Measurements from ENCODE around the gene DLST.

The DLST gene

GRCh38 chr14:74860899-74861733 is 20.6 kb upstream of the DLST start:
- DNase-seq (ENCODE audit: low read depth in 2 of 2) = peak; percentile 75 to 87

- no peak for DNase-seq (ENCODE audit: low read depth in 2 of 2)
Observed at GRCh38 chr14:74861734-74862090, 20.0 kb upstream of the DLST start.

GRCh38 chr14:74863274-74863673 is 18.4 kb upstream of the DLST start:
- no peak for DNase-seq (ENCODE audit: low read depth in 2 of 2)

DNA sequence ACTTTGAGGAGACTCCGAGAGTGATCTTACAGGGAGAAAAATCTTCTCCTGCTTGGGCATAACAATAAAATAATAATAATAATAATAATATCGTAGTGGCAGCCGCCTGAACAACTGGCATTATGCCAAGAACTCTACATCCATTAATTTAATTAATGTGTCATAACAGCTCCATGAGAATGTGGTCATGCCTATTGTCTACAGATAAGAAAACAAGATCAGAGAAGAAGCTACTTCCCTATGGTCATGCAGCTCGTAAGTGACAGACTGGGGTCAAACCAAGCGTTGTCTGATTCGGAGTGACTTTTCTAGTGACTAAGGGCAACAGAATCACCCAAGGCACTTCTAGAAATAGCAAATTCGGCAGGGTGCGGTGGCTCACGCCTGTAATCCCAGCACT is 17.5 kb upstream of the DLST start:
- DNase-seq (ENCODE audit: low read depth in 2 of 2) = no peak

DNA sequence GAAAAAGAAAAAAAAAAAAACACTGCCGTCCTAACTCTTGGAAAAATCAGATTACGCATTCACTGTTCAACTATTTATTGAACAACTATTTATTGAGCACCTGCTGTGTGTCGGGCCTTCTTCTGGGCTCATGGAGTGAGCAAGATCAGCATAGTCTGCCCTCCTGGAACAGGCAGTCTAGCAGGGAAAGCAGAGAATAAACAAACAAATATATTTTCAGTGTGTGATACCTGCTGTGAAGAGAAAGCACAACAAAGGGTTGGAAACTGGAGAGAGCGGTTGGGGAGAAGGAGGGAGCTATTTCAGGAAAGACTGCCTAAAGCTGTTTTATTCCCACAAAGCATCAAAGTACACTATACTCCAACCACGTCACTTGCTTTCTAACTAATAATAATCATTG is 16.6 kb upstream of the DLST start:
- DNase-seq (ENCODE audit: low read depth in 2 of 2) = no peak

DNA sequence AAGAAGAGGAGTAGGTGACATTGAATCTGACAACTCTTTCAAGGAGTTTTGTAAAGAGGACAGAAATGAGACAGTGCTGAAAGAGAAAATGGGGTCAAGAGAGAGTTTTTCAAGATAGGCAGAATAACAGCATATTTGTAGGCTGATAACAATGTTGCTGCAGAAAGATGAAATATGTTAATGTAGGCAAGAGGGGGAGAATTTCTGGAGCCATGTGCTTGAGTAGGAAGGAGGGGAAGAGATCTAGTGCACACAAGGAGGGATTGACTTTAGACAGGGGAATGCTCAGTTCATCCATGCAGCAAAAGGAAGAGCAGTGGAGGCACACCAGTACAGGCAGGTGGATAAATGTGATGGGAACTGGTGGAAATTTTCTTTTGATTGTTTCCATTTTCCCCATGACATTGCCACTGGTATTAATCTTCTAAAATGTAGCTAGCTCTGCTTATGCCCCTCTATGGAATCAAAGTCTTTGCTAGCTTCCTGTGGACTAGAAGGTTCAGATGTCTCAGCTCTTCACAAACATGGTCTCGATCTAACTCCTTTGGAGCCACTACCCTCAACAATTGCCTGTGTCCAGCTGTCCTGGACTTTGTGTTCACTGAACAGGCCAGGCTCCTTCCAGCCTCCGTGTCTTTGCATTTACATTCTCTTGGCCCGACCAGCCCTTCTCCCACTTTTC is 14.9 kb upstream of the DLST start:
- DNase-seq (ENCODE audit: low read depth in 2 of 2) = no peak

GRCh38 chr14:74867673-74868072 is 14.0 kb upstream of the DLST start:
- peak in 1 of 2 donors; percentile 33 for DNase-seq (ENCODE audit: low read depth in 2 of 2)

DNA sequence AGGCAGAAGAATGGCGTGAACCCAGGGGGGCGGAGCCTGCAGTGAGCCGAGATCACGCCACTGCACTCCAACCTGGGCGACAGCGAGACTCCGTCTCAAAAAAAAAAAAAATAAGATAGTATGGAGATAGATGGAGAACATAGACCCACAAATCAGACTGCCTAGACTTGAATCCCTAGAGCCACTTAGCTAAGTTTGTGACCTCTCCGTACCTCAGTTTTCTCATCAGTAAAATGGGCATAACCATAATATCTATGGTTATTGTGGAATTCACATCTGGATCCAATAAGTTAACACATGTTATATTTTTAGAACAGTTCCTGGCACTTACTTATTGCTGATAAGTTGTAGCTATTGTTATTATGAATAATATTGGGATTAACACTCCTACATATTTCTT is 13.0 kb upstream of the DLST start:
- no peak for DNase-seq (ENCODE audit: low read depth in 2 of 2)

GRCh38 chr14:74871819-74872218 is 9.9 kb upstream of the DLST start:
- DNase-seq (ENCODE audit: low read depth in 2 of 2) = no peak

- DNase-seq (ENCODE audit: low read depth in 2 of 2) = no peak
Observed at GRCh38 chr14:74875204-74875603, 6.5 kb upstream of the DLST start.

DNA sequence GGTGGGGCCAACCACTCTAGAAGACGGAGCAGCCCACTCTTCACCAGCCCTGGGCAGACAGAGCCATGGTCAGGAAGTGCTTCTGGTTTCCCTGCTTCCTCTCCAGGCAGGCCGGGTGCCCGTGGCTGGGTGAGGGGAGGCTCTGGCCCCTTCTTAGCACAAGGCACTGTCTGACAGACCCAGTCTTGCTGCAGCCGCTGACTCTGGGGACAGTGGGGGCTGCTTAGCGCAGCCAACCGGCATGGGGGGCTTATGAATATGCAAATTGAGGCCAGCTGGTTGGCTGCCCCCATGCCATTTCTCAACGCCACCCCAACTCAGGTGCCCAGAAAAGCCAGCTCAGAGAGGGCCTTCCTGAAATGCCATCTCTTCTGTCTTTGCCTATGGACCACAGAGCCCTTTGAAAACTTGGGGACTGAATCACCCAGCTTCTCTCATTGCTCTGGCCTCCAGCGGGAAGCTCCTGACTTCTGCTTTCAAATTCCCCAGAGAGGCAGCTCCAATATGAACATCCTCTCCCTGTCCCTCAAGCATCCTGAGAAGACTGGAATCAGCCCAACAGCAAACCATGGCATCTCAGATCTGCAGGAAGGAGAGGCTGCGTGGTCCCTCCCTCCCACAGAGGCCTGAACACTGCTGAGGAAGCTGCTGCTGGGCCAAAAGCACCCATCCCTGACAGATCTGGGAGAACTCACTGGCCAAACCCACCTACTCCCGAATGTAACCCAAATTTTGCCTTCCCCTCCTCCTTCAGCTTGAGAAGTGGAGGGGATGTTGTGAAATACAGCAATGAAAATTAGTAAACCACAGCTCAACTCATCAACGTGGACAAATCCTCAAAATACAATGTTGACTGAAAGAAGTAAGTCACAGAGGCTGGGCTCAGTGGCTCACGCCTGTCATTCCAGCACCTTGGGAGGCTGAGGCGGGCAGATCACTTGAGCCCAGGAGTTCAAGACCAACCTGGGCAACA is 5.5 kb upstream of the DLST start, which contains the start of gene PROX2:
TSS of gene PROX2 (minus strand) at position 205 of the 973 bp plus-strand sequence. CDS start 12,311 bp downstream, outside the sequence.
- no peak for DNase-seq (ENCODE audit: low read depth in 2 of 2)

DNA sequence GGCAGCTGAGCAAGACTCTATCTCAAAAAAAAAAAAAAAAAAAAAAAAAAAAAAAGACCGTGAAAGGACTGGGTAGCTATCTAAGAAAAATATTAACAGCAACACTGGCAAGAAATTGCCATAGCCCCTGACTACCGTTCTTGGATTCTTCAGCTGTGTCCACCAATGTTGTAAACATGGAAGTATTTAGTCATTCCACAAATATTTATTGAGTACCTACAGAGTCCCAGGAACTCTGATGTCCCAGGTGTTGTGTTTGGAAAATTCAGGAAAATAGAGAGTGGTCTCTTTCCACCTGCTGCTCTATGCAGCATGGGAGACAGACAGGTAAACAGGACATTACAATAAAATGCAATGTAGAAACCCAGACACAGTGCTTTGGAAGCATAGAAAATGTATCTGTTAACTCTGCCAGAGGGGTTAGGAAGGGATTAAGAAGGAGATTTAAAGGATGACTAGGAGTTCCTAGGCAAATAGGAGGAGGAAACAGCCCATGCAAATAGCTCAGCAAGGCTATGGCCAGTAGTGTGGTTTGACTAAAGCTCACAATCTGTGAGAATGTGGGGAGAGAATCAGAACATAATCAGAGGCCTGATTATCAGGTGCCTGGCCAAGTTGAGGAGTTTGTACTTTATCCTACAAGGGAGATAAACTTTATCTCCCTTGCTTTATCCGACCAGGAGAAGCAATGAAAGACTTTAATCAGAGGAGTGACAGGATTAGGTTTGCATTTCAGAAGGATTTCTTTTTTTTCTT is 2.1 kb upstream of the DLST start:
- DNase-seq (ENCODE audit: low read depth in 2 of 2) = no peak

DNA sequence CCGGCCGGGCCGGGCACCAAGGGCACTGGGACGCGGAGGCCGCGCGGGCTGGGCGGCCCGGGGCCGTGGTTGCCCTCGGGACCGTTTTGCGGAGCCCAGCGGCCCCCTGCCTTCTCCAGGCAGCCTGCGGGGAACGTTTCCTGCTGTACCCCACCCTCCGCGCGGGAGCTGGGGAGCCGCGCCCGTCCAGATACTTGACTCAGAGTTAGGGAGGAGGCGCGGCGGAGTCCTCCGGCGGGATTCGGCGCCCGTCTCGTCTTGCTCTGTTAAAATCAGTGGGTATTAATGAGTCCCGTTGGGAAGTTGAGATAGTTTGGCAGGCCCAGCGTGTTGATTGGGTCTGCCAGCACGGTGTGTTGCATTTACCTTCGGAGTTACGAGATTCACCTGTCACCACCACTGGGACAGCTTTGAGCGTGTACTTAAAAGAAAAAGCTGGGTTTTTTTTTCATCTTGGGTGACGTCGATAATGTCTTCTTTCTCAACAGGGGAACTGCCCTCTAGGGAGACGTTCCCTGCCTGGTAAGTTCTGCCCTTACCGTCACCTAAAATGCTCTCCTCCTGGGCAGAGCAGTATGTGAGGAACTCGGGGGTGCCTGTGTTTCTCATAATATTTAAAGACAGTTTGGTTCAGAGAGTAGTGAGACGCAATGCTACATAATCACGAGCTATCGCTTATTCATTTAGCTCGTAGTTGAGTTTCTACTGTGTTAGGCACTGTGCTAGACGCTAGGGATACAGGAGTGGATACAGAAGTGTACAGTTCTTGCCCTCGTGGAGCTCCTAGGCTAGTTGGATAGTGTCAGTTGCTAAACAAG is 596 bp downstream of the DLST start:
- DNase-seq (ENCODE audit: low read depth in 2 of 2) = peak; percentile 30 to 34

DNA sequence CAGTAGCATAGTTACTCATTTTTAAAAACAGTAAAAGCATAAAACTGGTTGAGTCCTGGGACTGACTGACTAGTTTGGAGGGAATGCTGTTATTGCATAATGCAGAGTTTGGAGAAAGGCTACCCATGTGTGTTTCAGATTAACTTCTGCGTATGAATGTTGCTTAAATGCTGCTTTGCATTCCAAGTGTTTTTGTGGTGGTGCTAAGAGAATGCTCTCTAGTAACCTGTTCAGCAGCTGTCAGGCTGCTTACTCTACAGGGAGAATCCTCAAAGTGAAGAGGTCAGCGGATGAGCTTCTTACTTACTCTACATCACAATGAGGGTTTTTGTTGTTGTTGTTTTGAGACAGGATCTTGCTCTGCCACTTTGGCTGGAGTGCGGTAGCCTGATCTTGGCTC is 4.3 kb downstream of the DLST start:
- DNase-seq (ENCODE audit: low read depth in 2 of 2) = no peak

- DNase-seq (ENCODE audit: low read depth in 2 of 2) = no peak
Observed at GRCh38 chr14:74888164-74889158, 6.7 kb downstream of the DLST start.

GRCh38 chr14:74890262-74890661 is 8.5 kb downstream of the DLST start:
- DNase-seq (ENCODE audit: low read depth in 2 of 2) = no peak

DNA sequence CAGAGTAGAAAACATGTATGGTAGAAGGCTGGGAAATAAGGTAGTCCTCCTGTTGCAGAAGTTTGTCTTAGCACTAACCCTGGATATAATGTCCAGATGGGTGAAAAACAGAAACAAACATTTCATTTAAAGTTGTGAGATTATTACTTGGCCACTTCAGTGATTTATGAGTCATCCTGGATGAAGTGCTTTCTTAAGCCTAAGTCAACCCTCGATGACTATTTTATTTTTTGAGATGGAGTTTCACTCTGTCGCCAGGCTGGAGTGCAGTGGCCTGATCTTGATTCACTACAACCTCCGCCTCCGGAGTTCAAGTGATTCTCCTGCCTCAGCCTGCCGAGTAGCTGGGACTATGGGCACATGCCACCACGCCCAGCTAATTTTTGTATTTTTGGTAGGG is 10.2 kb downstream of the DLST start:
- DNase-seq (ENCODE audit: low read depth in 2 of 2) = no peak

GRCh38 chr14:74892745-74893144 is 11.0 kb downstream of the DLST start:
- DNase-seq (ENCODE audit: low read depth in 2 of 2) = no peak

GRCh38 chr14:74893614-74894091 is 11.9 kb downstream of the DLST start:
- no peak for DNase-seq (ENCODE audit: low read depth in 2 of 2)
